ENCODE measurements around the gene WFIKKN2. TPM values are rescaled to one million over a fixed set of nuclear protein-coding genes. Genes with fewer than 3 reads are reported as not detected.
A peak's percentile ranks its signal among the peaks of the same experiment; 100 is the strongest.

Gene WFIKKN2
- total RNA-seq, 1 experiment from 2014 or later, result not detected

GRCh38 chr17:50805486-50805885 is 29.9 kb upstream of the WFIKKN2 start:
- no peak for DNase-seq
- no peak for TF ChIP-seq CTCF (IDR thresholded peaks at IDR 0.05; ENCODE audit: insufficient read depth in 1 of 2, low read depth in 1 of 2, low read length in 1 of 2, severe bottlenecking in 1 of 2, unreplicated experiment in 1 of 2)
- Histone ChIP-seq H3K27me3 (replicated peaks; ENCODE audit: control insufficient read depth, insufficient read depth, low read length) (no peaks in the 10 kb centered on the region), H3K4me3 (ENCODE audit: low read depth, low read length) (no peak overlapping the region), H3K4me1 (peaks cover 6% of the 10 kb centered on the region; the same call in 1 of the 2 replicates), H3K9me3 (no peaks in the 10 kb centered on the region), H3K36me3 (ENCODE audit: control insufficient read depth, insufficient read depth, low read length) (no peaks in the 10 kb centered on the region)
- BruUV-seq (replicated peaks), result no TSS peak
- ChIA-PET POLR2A (interaction anchor here (0.6 to 0.7 kb wide), 2 partner anchors 27 to 445 kb away, joined by 3 to 11 read pairs; no protein-coding TSS in a partner anchor), CTCF (interaction anchor here (1.3 to 1.5 kb wide), 4 partner anchors 12 to 262 kb away, joined by 3 to 5 read pairs (median 4); no protein-coding TSS in a partner anchor)
- Mint-ChIP-seq H3K9me3 (ENCODE audit: unreplicated experiment) (no peaks in the 10 kb centered on the region), H3K36me3 (ENCODE audit: insufficient read depth, unreplicated experiment) (no peaks in the 10 kb centered on the region), H3K4me3 (ENCODE audit: unreplicated experiment) (no peak overlapping the region), H3K27me3 (ENCODE audit: insufficient read depth, unreplicated experiment) (no peaks in the 10 kb centered on the region), H3K4me1 (ENCODE audit: low read depth, unreplicated experiment) (peaks cover 10% of the 10 kb centered on the region), H3K27ac (ENCODE audit: unreplicated experiment) (no peak overlapping the region)
- intact Hi-C loops (cut with micrococcal nuclease; ENCODE audit: unreplicated experiment), result no loop called here

GRCh38 chr17:50806141-50806643 is 29.2 kb upstream of the WFIKKN2 start:
- H3K36me3 Mint-ChIP-seq (ENCODE audit: insufficient read depth, unreplicated experiment), result no peaks in the 10 kb centered on the region
- no peak overlapping the region for H3K4me3 Mint-ChIP-seq (ENCODE audit: unreplicated experiment)
- H3K4me3 ChIP-seq (ENCODE audit: low read depth, low read length), result no peak overlapping the region
- H3K36me3 ChIP-seq (ENCODE audit: control insufficient read depth, insufficient read depth, low read length), result no peaks in the 10 kb centered on the region
- CTCF ChIA-PET, result interaction anchor here (0.6 to 1.5 kb wide), 7 partner anchors 11 to 263 kb away, joined by 3 to 5 read pairs (median 3); no protein-coding TSS in a partner anchor
- H3K9me3 ChIP-seq, result no peaks in the 10 kb centered on the region
- intact Hi-C loops (cut with micrococcal nuclease; ENCODE audit: unreplicated experiment), result no loop called here
- no peaks in the 10 kb centered on the region for H3K9me3 Mint-ChIP-seq (ENCODE audit: unreplicated experiment)
- H3K27me3 ChIP-seq (replicated peaks; ENCODE audit: control insufficient read depth, insufficient read depth, low read length), result no peaks in the 10 kb centered on the region
- no peak overlapping the region for H3K27ac Mint-ChIP-seq (ENCODE audit: unreplicated experiment)
- BruUV-seq (replicated peaks), result no TSS peak
- H3K27me3 Mint-ChIP-seq (ENCODE audit: insufficient read depth, unreplicated experiment), result no peaks in the 10 kb centered on the region
- peaks cover 6% of the 10 kb centered on the region; the same call in 1 of the 2 replicates for H3K4me1 ChIP-seq
- DNase-seq, result no peak
- POLR2A ChIA-PET, result interaction anchor here (0.7 kb wide), 1 partner anchor 26 kb away, joined by 3 read pairs; no protein-coding TSS in a partner anchor
- peak in 1 of 2 experiments; percentile 19 for TF ChIP-seq CTCF (IDR thresholded peaks at IDR 0.05; ENCODE audit: insufficient read depth in 1 of 2, low read depth in 1 of 2, low read length in 1 of 2, severe bottlenecking in 1 of 2, unreplicated experiment in 1 of 2)
- peaks cover 10% of the 10 kb centered on the region for H3K4me1 Mint-ChIP-seq (ENCODE audit: low read depth, unreplicated experiment)

GRCh38 chr17:50807009-50807408 is 28.4 kb upstream of the WFIKKN2 start:
- no peak for TF ChIP-seq CTCF (IDR thresholded peaks at IDR 0.05; ENCODE audit: insufficient read depth in 1 of 2, low read depth in 1 of 2, low read length in 1 of 2, severe bottlenecking in 1 of 2, unreplicated experiment in 1 of 2)
- Mint-ChIP-seq H3K27ac (ENCODE audit: unreplicated experiment) (no peak overlapping the region), H3K4me3 (ENCODE audit: unreplicated experiment) (no peak overlapping the region), H3K36me3 (ENCODE audit: insufficient read depth, unreplicated experiment) (no peaks in the 10 kb centered on the region), H3K27me3 (ENCODE audit: insufficient read depth, unreplicated experiment) (no peaks in the 10 kb centered on the region), H3K9me3 (ENCODE audit: unreplicated experiment) (no peaks in the 10 kb centered on the region), H3K4me1 (ENCODE audit: low read depth, unreplicated experiment) (peaks cover 10% of the 10 kb centered on the region)
- POLR2A ChIA-PET, result no interaction called here
- CTCF ChIA-PET, result interaction anchor here (0.6 to 1.5 kb wide), 5 partner anchors 24 to 264 kb away, joined by 3 to 5 read pairs (median 3); no protein-coding TSS in a partner anchor
- intact Hi-C loops (cut with micrococcal nuclease; ENCODE audit: unreplicated experiment), result no loop called here
- H3K4me1 ChIP-seq, result peaks cover 6% of the 10 kb centered on the region; the same call in 1 of the 2 replicates
- no peaks in the 10 kb centered on the region for H3K27me3 ChIP-seq (replicated peaks; ENCODE audit: control insufficient read depth, insufficient read depth, low read length)
- no peaks in the 10 kb centered on the region for H3K36me3 ChIP-seq (ENCODE audit: control insufficient read depth, insufficient read depth, low read length)
- no peak overlapping the region for H3K4me3 ChIP-seq (ENCODE audit: low read depth, low read length)
- DNase-seq, result no peak
- no peaks in the 10 kb centered on the region for H3K9me3 ChIP-seq
- BruUV-seq (replicated peaks), result no TSS peak
